Right forelimb (tissue), 1 donor: ENCODE measurements around the gene CNN3.

Source experiments
- DNase-seq: peaks from one replicate; pipeline ENCODE4 v3.0.0-alpha.2; 2018

The CNN3 gene

DNA sequence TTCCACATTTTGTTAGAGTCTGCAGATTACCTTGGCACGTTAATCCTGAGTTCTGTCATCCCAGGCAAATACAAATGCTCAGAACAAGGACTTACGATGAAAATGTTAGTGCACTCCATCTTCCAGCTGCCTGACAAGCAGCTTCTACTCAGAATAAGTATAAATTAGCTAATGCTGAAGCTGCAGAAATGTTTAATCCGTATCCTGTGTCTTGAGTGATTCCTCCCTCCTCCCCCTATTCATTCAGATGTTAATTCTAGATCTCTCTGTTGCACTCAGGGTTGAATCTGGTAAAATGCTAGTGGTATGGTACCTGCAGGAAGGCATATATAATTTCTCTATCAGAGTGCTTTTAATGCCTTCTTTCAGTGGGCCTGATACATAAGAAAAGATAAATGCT lies 39.8 kb downstream of the CNN3 start:
- DNase-seq = no peak

DNA sequence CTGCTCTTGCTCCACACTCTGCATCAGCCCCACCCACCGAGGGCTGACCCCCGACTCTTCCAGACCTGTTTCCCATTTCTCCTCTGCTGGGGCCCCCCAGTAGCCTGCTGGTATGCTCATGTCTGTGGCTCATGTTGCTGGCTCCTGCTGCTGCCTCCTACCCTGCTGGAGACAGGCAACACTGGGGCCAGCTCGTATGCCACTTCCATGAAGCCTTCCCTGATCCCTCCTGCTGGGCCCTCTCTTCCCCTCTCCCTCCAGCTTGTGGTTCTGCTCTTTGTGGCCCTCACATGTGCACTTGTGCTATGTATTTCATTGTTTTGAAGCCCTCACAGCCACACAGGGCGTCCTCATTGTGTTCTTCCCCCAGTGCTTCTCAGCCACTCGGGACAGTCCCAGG lies 40.5 kb downstream of the CNN3 start:
- no peak for DNase-seq

DNA sequence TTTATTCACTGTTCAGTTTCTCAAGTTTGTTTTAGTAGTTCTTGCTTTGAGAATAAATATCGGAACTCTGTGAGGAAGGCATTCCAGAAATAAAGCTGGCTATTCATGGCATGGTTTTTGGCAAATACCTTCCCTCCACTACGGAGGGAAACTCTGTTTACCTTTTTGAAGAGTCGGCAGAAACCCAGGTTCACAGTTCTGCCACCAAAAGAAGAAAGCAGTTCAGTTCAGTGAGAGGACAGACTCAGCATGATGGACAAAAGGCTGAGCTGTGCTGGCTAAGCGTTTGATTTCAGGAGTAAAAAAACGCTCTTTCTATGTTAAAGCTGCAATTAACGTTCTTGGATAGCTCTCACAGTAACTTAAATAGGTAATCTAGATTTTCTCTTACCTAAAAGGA lies 42.4 kb downstream of the CNN3 start:
- no peak for DNase-seq

DNA sequence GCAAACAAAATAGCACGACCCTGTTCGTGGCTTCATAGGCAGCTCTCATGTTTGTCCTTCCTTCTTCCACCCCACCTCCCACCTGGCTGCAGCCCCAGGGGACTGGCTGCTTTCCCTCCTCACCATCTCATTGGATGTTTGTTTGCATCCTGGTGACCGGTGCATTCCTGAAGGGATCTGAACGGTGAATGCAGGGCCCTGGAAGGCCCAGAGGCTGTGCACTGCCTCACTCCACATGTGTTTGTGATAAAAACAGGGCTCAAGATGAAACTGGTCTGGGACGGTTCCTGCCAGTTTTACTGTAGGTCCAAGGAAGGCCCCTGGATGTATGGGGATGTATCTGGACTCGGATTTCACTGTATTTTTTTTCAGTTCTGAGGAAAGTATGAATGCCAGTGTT lies 42.8 kb downstream of the CNN3 start:
- DNase-seq = peak; percentile 82

GRCh38 chr1:94883691-94884090 lies 43.2 kb downstream of the CNN3 start:
- no peak for DNase-seq

DNA sequence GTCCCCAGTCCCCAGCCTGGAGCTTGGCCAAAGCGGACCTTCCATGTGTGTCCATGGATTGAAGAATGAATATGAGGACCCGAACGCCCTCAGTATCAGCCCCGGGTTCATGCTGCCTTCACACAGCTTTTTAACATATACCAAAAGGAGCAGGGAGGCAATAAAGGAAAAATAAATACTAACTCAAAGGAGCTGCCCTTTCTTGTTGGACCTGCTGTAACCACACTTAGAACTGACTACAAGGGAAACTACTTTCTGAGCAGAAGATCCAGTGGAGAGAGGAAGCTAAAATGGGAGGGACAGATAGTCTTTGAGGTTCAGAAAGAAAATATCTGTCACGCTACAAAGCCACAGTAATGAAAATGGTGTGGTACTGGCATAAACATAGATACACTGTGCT lies 48.6 kb downstream of the CNN3 start:
- DNase-seq = no peak

GRCh38 chr1:94876362-94876761 lies 50.5 kb downstream of the CNN3 start:
- DNase-seq = no peak

DNA sequence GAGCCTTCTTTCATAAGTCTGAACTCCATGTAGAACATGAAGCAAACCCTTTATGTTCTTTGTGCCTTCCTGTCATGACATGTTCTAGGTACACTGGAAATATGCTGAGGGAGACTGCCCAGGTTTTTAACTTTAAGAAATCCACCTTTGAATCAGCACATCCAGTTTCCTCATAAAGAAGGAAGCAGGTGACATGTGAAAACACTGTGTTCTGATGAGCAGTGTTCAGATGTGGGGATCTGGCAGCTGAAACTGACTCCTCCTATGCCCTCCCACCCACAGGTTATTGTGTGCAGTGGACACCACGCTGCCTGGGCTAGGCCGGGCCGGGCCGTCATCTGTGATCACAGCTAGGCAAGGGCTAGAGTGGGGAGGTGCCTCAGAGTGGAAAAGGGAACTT lies 51.1 kb downstream of the CNN3 start:
- no peak for DNase-seq

- DNase-seq = no peak
These were observed 52.5 kb downstream of the CNN3 start for GRCh38 chr1:94874423-94874822.

- peak; percentile 67 for DNase-seq
These were observed 53.2 kb downstream of the CNN3 start for GRCh38 chr1:94873520-94874351.

GRCh38 chr1:94872771-94873495 lies 54.0 kb downstream of the CNN3 start:
- DNase-seq = no peak

DNA sequence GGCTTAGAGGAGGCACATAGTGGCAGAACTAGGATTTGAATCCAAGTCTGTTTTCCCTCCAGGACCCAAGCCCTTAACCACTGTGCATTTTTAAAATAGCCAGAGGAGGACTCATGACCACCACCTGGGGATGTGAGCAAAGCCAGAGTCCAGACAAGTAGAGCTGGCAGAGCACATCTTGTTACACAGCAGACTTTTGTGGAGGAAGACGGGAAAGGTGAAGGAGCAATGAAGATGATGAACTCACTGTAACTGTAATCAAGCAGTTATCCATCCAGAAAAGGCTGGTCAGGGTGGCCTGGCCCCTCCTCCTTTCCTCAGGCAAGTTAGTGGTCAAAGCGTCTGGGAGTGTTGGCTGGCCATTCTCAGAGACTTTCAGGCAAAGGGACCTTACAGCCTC lies 55.9 kb downstream of the CNN3 start:
- no peak for DNase-seq

- DNase-seq = no peak
These were observed 60.6 kb downstream of the CNN3 start for GRCh38 chr1:94866164-94866807.

- DNase-seq = no peak
These were observed 61.5 kb downstream of the CNN3 start for GRCh38 chr1:94865360-94865759.

GRCh38 chr1:94864821-94865220 lies 62.1 kb downstream of the CNN3 start:
- DNase-seq = no peak

DNA sequence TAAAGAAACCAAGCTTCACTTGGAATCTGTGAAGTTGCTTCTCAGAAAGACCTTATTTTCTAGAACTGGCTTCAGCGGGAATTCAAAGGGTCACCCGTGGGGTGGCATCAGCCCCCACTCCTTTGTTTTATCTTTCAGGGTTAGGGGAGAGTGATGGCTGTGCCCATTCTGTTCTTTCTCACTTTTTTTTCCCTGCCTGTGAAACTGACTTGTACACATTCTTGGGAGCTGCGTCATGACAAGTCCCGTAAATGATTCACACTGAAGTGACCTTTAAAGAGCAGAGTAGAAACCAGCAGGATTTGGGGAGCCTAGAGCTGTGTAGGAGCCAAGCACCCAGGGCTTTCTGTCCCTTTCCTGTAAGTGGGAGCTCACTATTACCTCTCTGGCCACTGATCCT lies 63.0 kb downstream of the CNN3 start:
- DNase-seq = no peak

DNA sequence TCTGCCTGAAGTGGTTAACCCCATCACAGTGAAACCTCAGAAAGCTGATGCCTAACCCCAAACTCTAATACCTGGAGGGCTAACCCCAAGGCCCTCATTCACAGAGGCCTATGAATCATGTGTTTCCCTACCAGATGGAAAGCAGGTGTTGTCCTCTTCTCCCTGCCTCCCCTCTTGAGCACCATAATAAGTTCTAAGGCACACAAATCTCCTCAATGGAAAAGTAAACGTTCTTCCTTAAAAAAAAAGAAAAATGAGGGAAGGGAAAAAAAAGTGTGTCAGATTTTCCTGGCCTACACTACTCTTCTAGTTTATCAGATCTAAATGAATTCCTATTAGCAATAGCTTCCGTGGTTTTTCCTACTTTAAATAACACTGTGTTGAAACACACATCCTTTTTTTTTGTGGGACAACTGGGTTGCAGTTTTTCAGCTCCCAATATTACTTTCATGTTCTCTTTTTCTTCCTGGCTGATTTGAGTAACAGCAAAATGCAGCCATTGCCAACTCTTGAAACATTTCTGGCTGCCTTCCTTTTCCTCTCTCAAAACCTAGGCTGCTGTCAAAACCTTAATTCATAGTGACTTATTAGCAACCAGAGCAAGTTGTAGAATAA lies 63.5 kb downstream of the CNN3 start:
- DNase-seq = no peak

DNA sequence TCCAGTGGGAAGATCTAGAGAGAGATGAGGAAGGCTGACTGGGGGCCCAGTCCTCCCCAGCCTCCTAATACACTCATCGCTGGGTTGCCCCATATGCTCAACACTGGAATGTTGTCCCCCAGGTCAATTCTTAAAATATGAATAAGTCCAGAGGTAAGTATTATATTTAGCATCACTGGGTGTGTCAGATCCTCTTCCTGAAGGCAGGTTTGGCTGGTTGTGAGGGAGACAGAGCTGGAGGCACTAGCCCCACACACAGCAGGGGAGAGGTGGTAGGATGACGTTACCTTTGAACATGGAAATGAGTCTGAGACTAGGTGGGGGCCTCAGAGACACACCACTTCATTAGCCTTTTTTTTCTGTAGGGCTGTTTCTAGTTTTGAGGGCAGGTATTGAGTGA lies 64.2 kb downstream of the CNN3 start:
- no peak for DNase-seq

GRCh38 chr1:94859174-94859573 lies 67.7 kb downstream of the CNN3 start:
- DNase-seq = no peak

GRCh38 chr1:94858276-94858675 lies 68.6 kb downstream of the CNN3 start:
- no peak for DNase-seq

DNA sequence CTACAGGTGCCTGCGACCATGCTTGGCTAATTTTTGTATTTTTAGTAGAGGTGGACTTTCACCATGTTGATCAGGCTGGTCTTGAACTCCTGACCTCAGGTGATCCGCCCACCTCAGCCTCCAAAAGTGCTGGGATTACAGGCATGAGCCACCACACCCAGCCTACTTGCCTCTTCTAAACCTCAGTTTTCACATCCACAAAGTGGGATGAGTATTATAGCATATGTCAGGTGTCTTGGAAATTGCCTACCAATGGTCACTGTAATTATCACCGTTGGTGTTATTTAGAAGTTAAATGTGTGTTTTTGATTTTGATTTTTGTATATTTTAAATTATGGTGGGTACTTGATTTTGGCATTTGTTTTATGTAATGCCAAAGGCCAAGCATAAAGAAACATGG lies 70.0 kb downstream of the CNN3 start:
- no peak for DNase-seq

GRCh38 chr1:94856004-94856403 lies 70.9 kb downstream of the CNN3 start:
- no peak for DNase-seq

GRCh38 chr1:94855307-94855700 lies 71.6 kb downstream of the CNN3 start:
- DNase-seq = no peak
